Measurements from ENCODE around the gene EGFL6.

The EGFL6 gene

DNA sequence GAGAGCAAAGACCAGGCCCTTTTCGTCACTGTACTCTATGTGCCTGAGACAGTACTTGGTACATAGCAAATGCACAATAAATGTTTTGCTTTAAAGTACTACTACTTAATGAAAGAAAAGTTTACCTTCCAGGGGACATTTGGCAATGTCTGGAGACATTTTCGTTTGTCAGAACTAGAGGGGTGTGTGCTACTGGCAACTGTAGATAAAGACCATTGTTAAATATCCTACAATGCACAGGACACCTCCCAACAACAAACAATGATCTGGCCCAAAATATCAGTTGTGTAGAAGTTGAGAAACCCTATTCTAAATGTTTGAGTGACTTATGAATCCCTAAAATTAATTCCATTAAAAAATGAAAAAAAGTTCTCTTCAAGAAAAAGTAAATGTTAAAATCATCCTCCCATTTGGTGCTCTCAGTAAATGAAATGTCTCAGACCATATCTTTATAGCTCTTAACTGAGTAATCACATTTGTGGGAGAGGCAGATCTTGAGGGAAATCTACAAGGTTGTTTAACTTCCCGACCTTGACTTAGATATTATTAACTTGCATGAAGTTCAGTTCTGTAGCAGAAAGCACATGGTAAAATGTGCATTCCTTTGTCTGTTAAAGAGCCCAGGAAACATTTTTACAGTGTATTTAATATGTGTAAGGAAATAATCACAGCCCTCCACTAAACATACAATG is 18.5 kb downstream of the EGFL6 start:
- TF ChIP-seq CTCF (IDR thresholded peaks at IDR 0.05; ENCODE audit: insufficient read depth, missing control alignments), result no peak
- DNase-seq (ENCODE audit: insufficient read length, low spot score), result no peak
- no peak for FAIRE-seq

- TF ChIP-seq CTCF (IDR thresholded peaks at IDR 0.05; ENCODE audit: insufficient read depth, missing control alignments), result no peak
- no peak for FAIRE-seq
- no peak for DNase-seq (ENCODE audit: insufficient read length, low spot score)
Measured at GRCh38 chrX:13590207-13590606, 20.8 kb downstream of the EGFL6 start.

DNA sequence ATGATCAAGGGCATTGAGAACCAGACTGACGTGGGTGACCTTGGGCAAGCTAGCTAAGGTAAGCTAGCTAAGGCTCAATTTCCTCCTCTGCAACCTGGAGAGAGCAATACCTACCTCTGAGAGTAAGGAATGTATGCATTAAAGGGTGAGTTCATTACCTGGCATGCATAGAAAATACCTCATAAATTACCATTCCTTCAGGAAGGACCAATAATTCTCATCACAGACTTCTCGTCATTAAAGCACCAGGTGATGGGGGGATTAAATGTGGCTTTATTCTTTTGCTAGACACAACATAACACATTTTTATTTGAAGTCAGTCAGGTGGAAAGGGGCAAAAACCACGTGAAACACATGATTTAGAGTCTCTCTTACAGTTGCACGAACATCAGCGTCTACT is 21.5 kb downstream of the EGFL6 start:
- FAIRE-seq (no peak), DNase-seq (ENCODE audit: insufficient read length, low spot score) (no peak)
- no peak for TF ChIP-seq CTCF (IDR thresholded peaks at IDR 0.05; ENCODE audit: insufficient read depth, missing control alignments)

DNA sequence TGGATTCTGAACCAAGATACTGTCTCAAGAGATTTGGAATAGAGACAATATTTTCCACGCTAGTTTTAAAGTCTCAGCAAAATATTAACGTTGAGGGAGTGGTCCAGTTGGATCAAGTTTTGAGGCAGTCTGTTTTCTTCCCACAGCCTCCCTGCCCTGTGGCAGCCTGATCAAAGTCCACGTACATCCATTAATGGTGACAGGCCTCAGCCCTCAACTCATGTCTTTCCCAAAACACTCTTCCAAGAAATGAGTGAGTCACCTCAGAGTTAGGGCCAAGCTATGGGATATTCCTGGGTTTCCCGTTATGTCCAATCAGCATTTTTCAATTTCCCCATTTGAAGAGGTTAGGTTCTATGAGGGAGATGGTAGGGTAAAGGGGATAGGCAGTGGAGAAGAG is 28.5 kb downstream of the EGFL6 start:
- no peak for DNase-seq (ENCODE audit: insufficient read length, low spot score)
- no peak for FAIRE-seq
- no peak for TF ChIP-seq CTCF (IDR thresholded peaks at IDR 0.05; ENCODE audit: insufficient read depth, missing control alignments)

DNA sequence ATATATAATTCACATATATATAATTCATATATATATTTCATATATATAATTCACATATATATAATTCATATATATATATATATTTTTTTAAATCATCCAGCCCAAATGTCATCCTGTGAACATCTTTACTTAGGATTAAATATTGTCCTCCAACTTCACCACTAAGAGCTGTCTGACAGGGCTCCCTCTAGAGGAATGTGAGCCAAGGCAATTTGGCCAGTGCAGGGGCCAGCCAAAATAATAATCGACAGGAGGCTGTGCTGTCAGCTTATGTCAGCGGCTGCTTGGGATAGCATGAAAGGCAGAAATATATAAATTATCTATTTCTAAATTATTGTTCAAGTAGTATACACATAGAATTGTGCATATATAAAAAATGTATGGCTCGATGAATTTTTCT is 29.5 kb downstream of the EGFL6 start:
- peak; percentile 25 for TF ChIP-seq CTCF (IDR thresholded peaks at IDR 0.05; ENCODE audit: insufficient read depth, missing control alignments)
- FAIRE-seq (no peak), DNase-seq (ENCODE audit: insufficient read length, low spot score) (no peak)

DNA sequence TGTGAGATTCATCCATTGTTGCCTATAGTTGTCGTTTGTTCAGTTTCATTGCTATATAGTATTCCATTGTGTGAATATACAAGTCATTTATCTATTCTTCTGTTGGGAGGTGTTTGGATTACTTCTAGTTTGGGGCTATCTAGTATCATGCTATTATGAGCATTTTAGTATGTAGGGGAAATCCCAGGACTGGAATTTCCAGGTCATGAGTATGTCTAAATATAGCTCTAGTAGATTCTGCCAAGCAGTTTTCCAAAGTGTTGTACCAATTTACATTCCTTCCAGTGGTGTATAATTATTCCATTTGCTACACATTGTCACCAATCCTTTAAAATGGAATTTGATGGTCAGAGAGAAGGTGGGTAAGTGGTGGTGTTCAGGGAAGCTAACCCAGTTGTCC is 30.1 kb downstream of the EGFL6 start:
- TF ChIP-seq CTCF (IDR thresholded peaks at IDR 0.05; ENCODE audit: insufficient read depth, missing control alignments), result no peak
- DNase-seq (ENCODE audit: insufficient read length, low spot score) (no peak), FAIRE-seq (no peak)

- DNase-seq (ENCODE audit: insufficient read length, low spot score) (no peak), FAIRE-seq (no peak)
- TF ChIP-seq CTCF (IDR thresholded peaks at IDR 0.05; ENCODE audit: insufficient read depth, missing control alignments), result no peak
Measured at GRCh38 chrX:13605611-13606010, 36.2 kb downstream of the EGFL6 start.

Measured in D721Med (cell line).